Kidney (tissue), 14 donors: ENCODE results near the gene SH3BP4. TPM values are rescaled to one million over a fixed set of nuclear protein-coding genes. Genes with fewer than 3 reads are reported as not detected.
A peak's percentile ranks its signal among the peaks of the same experiment; 100 is the strongest.

Experiments used
- DNase-seq, 5 donors: peaks; one replicate each; pipeline ENCODE4 v3.0.0-alpha.2; 2013 to 2020
- FAIRE-seq: peaks from 2 replicates; lab custom pipeline; 2012; peaks lifted over from hg19 to GRCh38; lab: Jason Lieb, UNC
- H3K27ac ChIP-seq, 2 donors: one replicate each; pipeline ENCODE4 v1.7.0; 2013; ENCODE audit warnings: low read depth in 2 of 2, low read length in 2 of 2, inconsistent platforms in 1 of 2
- H3K27me3 ChIP-seq: one replicate; pipeline ENCODE4 v1.7.1; 2013; ENCODE audit warnings: low read length, inconsistent platforms; ENCODE audit not compliant: control insufficient read depth, insufficient read depth
- H3K36me3 ChIP-seq, 3 donors: one replicate each; pipeline versions ENCODE4 v1.7.0 to v1.7.1; 2013; ENCODE audit warnings: low read length in 3 of 3, control low read depth in 1 of 3, inconsistent platforms in 1 of 3; ENCODE audit not compliant: insufficient read depth in 3 of 3, control insufficient read depth in 2 of 3
- H3K4me1 ChIP-seq, 3 donors: one replicate each; pipeline versions ENCODE4 v1.7.0 to v1.7.1; 2013; ENCODE audit warnings: low read length in 3 of 3, inconsistent platforms in 1 of 3, low read depth in 1 of 3; ENCODE audit not compliant: control insufficient read depth in 2 of 3, insufficient read depth in 2 of 3
- H3K4me3 ChIP-seq, 3 donors: one replicate each; pipeline versions ENCODE4 v1.7.0 to v1.8.1; 2013; ENCODE audit warnings: low read length in 3 of 3, control low read depth in 1 of 3, inconsistent platforms in 1 of 3
- H3K9ac ChIP-seq, 3 donors: one replicate each; pipeline versions ENCODE4 v1.7.0 to v1.7.1; 2013; ENCODE audit warnings: low read length in 3 of 3, control low read depth in 1 of 3, inconsistent platforms in 1 of 3
- H3K9me3 ChIP-seq, 3 donors: one replicate each; pipeline versions ENCODE4 v1.7.0 to v1.7.1; 2013; ENCODE audit warnings: low read length in 3 of 3, control low read depth in 1 of 3, inconsistent platforms in 1 of 3; ENCODE audit not compliant: control insufficient read depth in 2 of 3, insufficient read depth in 1 of 3
- intact Hi-C: fragments of 100-400 bp; cut with DNase I; formaldehyde crosslinking; loops from one replicate; pipeline ENCODE4 v1.11.1; 2022
- polyA plus RNA-seq: library from polyadenylated mRNA; stranded (reverse); fragments of 350-450 nt; fragmentation: Illumina TruSeq; extraction: RNeasy Lipid Tissue Mini Kit (QIAGEN cat#74804); gene quantifications from one replicate; pipeline ENCODE4 v1.2.3, GENCODE V29; 2014; ENCODE audit warnings: low read depth, low replicate concordance; ENCODE audit not compliant: insufficient read depth
- total RNA-seq: library from RNA; stranded (reverse); fragmentation: NEBNext Ultra II Directional; extraction: Animal tissue kit (Norgen Biotek cat#: 25700); gene quantifications from one replicate; pipeline ENCODE4 v1.2.1, GENCODE V29; 2021
- TF ChIP-seq, protein P1 (sequence below): IDR thresholded peaks from 3 replicates; pipeline ENCODE4 v1.5.1; 2012; ENCODE audit warnings: mild to moderate bottlenecking, moderate library complexity, borderline replicate concordance; ENCODE audit not compliant: insufficient read depth; ENCODE audit errors: extremely low read depth
- donor health status: control.
- donor health status: control.
- donor health status: control.
- donor health status: control.
- donor health status: control.
- donor health status: DM: yes; HTN: yes; CAD: no.
- donor health status: Normal renal cell carcinoma (clear cell type).

Gene SH3BP4
- total and polyA plus RNA-seq, 2 donors from 2014 or later, result 20.0 to 52.9 TPM

DNA sequence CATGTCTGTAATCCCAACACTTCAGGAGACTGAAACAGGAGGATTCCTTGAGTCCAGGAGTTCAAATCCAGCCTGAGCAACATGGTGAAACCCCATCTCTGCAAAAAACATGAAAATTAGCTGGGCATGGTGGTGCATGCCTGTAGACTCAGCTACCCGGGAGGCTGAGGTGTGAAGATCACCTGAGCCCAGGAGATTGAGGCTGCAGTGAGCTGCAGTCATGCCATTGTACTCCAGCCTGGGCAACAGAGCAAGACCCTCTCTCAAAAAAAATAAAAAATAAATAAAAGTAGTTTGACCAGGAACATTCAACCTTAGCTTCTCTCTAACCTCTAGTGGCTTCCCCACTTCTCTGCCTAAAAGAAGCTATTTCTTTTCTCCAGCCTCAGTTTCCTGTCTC lies 23.8 kb downstream of the SH3BP4 start:
- H3K4me1 ChIP-seq, result peaks cover 5 to 34% (median 10%) of the 10 kb centered on the region in 3 donors
- H3K27ac ChIP-seq, result no peak overlapping the region
- intact Hi-C loops, result no loop called here
- H3K27me3 ChIP-seq, result no peaks in the 10 kb centered on the region
- no peaks in the 10 kb centered on the region for H3K9me3 ChIP-seq
- FAIRE-seq (no peak), DNase-seq (no peak)
- TF ChIP-seq, protein P1, sequence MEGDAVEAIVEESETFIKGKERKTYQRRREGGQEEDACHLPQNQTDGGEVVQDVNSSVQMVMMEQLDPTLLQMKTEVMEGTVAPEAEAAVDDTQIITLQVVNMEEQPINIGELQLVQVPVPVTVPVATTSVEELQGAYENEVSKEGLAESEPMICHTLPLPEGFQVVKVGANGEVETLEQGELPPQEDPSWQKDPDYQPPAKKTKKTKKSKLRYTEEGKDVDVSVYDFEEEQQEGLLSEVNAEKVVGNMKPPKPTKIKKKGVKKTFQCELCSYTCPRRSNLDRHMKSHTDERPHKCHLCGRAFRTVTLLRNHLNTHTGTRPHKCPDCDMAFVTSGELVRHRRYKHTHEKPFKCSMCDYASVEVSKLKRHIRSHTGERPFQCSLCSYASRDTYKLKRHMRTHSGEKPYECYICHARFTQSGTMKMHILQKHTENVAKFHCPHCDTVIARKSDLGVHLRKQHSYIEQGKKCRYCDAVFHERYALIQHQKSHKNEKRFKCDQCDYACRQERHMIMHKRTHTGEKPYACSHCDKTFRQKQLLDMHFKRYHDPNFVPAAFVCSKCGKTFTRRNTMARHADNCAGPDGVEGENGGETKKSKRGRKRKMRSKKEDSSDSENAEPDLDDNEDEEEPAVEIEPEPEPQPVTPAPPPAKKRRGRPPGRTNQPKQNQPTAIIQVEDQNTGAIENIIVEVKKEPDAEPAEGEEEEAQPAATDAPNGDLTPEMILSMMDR, result no peak
- no peaks in the 10 kb centered on the region for H3K36me3 ChIP-seq
- H3K9ac ChIP-seq, result no peak overlapping the region
- H3K4me3 ChIP-seq, result no peak overlapping the region

DNA sequence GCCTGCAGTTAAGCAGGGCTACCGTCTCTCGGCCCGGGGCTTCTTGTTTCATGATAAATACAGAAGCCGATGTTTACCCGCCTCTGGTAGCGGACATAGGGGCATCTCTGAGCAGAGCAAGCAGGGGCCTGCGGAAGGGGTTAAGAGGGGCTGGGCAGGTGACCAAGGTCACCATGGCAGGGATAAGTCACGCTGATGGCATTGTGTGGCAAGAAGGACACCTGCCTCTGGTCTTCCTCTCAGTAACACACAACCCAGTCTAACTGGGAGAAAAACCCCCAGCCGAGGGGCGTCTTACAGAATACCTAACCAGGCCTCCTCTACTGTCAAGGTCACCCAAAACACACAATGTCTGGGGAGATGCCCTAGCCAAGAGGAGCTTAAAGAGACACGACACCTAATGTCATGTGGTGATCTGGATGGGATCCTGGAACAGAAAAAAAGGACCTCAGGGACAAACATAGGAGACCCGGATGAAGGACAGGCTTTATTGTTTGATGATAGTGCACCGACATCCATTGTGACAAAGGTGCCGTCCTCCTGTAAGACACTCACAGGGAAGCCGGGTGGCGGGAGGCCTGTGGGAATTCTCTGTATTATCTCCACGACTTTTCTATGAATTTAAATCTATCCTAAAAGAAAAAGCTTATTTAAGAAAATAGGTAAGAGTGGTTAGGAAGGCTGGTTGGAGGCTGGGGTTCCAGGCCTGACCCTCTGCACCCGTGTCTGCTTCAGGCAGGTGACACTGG lies 24.8 kb downstream of the SH3BP4 start:
- FAIRE-seq (no peak), DNase-seq (no peak)
- no peak overlapping the region for H3K9ac ChIP-seq
- peaks cover 6 to 41% (median 18%) of the 10 kb centered on the region in 3 donors for H3K4me1 ChIP-seq
- no peaks in the 10 kb centered on the region for H3K27me3 ChIP-seq
- no peaks in the 10 kb centered on the region for H3K9me3 ChIP-seq
- intact Hi-C loops, result no loop called here
- H3K4me3 ChIP-seq, result no peak overlapping the region
- peak overlapping the region in 1 of 2 donors; percentile 4 for H3K27ac ChIP-seq
- H3K36me3 ChIP-seq, result no peaks in the 10 kb centered on the region
- TF ChIP-seq, protein P1, result no peak

DNA sequence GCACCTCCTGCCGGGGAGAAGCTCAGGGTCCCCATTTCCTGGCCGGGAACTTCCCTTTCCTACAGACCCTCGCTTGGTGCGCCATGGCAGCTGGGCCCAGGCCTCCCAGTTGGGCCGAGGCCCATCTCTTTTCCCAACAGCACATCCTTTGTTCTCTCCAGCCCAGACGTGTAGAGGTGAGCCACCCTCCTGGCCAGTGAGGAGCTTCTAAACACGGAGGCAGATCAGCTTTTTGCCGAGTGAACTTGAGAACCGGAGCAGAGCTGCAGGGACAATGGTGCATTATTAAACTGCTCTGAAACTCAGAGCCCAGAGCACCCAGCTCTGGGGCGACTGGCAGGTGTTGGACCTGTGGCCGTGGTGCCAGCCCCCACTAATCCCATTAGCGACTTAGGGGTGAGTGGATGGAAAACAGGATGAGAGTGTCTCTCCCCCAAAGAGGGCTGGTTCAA lies 25.4 kb downstream of the SH3BP4 start:
- no peak overlapping the region for H3K9ac ChIP-seq
- peak overlapping the region in 1 of 2 donors; percentile 4 for H3K27ac ChIP-seq
- no peaks in the 10 kb centered on the region for H3K36me3 ChIP-seq
- peaks cover 6 to 45% (median 21%) of the 10 kb centered on the region in 3 donors for H3K4me1 ChIP-seq
- intact Hi-C loops, result no loop called here
- TF ChIP-seq, protein P1, result no peak
- no peaks in the 10 kb centered on the region for H3K9me3 ChIP-seq
- H3K27me3 ChIP-seq, result no peaks in the 10 kb centered on the region
- FAIRE-seq (no peak), DNase-seq (no peak)
- H3K4me3 ChIP-seq, result no peak overlapping the region
